Gastrocnemius medialis (tissue), 4 donors: ENCODE results near the gene ARSI. TPM values are rescaled to one million over a fixed set of nuclear protein-coding genes. Genes with fewer than 3 reads are reported as not detected.
A peak's percentile ranks its signal among the peaks of the same experiment; 100 is the strongest.

Experiments
- ATAC-seq, 2 donors: fragments of 150-250 bp; one replicate each; pipeline ENCODE4 v1.9.1; 2016
- DNase-seq, 2 donors: peaks; one replicate each; pipeline ENCODE4 v3.0.0-alpha.2; 2019
- H3K27ac ChIP-seq, 4 donors: fragments of 200-600 bp; sonication (generic); 1 replicate in 1 of 4; 2 replicates in 3 of 4; pipeline ENCODE4 v1.5.1; 2016 to 2018; ENCODE audit warnings: mild to moderate bottlenecking in 2 of 4, moderate library complexity in 1 of 4
- H3K27me3 ChIP-seq, 3 donors: fragments of 200-600 bp; sonication (generic) in 2 of 3; 1 replicate in 1 of 3; 2 replicates in 2 of 3; pipeline versions ENCODE4 v1.5.1 to v1.6.0; 2016 to 2019; ENCODE audit warnings: mild to moderate bottlenecking in 1 of 3, moderate library complexity in 1 of 3
- H3K36me3 ChIP-seq, 2 donors: fragments of 200-600 bp; sonication (generic) in 1 of 2; one replicate each; pipeline ENCODE4 v1.5.1; 2017 to 2018
- H3K4me1 ChIP-seq, 2 donors: fragments of 200-600 bp; sonication (generic) in 1 of 2; one replicate each; pipeline ENCODE4 v1.5.1; 2016 to 2017; ENCODE audit warnings: mild to moderate bottlenecking in 2 of 2
- H3K4me3 ChIP-seq, 4 donors: fragments of 200-600 bp; sonication (generic) in 3 of 4; 1 replicate in 1 of 4; 2 replicates in 3 of 4; pipeline ENCODE4 v1.5.1; 2016 to 2019; ENCODE audit warnings: mild to moderate bottlenecking in 2 of 4
- H3K9me3 ChIP-seq, 3 donors: fragments of 200-600 bp; sonication (generic) in 2 of 3; 1 replicate in 1 of 3; 2 replicates in 2 of 3; pipeline ENCODE4 v1.5.1; 2016 to 2019
- CTCF ChIP-seq, 5 experiments: fragments of 450-650 bp in 3 of 5; fragments of 200-600 bp in 2 of 5; sonication (generic) in 2 of 5; IDR thresholded peaks in 4 of 5; conservative IDR thresholded peaks in 1 of 5; 1 replicate in 4 of 5; 2 replicates in 1 of 5; pipeline ENCODE4 v1.5.1; 2016 to 2019; ENCODE audit warnings: antibody characterized with exemption in 5 of 5, mild to moderate bottlenecking in 3 of 5, moderate library complexity in 3 of 5
- POLR2A ChIP-seq, 2 donors: fragments of 450-650 bp; IDR thresholded peaks; one replicate each; pipeline ENCODE4 v1.6.1; 2017; ENCODE audit warnings: antibody characterized with exemption in 2 of 2, mild to moderate bottlenecking in 2 of 2, moderate library complexity in 2 of 2
- in situ Hi-C, 4 donors: fragments of 200-750 bp; cut with MboI; loops; one replicate each; pipeline versions ENCODE4 v1.15.0 to v1.8.0; 2017; ENCODE audit warnings: low sequenced_read_pairs in 4 of 4
- intact Hi-C: fragments of 100-400 bp; cut with DNase I; formaldehyde crosslinking; loops from one replicate; pipeline ENCODE4 v1.15.1; 2023; ENCODE audit warnings: low total_unique reads
- total RNA-seq, 4 donors: library from RNA; depleted of rRNA; stranded (reverse); fragments of >200 nt; gene quantifications; one replicate each; pipeline versions ENCODE4 v1.1.0 to v1.2.3, GENCODE V29; 2016

ARSI gene
- total RNA-seq, 4 donors from 2014 or later = not detected

- H3K9me3 ChIP-seq = no peaks in the 10 kb centered on the region
- peaks cover 42 to 49% of the 10 kb centered on the region in 2 donors for H3K4me1 ChIP-seq
- TF ChIP-seq POLR2A (IDR thresholded peaks at IDR 0.05) (no peak), CTCF (IDR thresholded peaks at IDR 0.05 in 4 of 5, conservative IDR thresholded peaks at IDR 0.05 in 1 of 5) (no peak)
- intact Hi-C loops = loop anchor here (2.0 to 10.0 kb wide), 2 partner anchors 513 to 791 kb away; partner anchors contain the start of gene PPARGC1B
- in situ Hi-C loops = no loop called here
- ATAC-seq = no peak
- no peak overlapping the region for H3K4me3 ChIP-seq
- no peaks in the 10 kb centered on the region for H3K36me3 ChIP-seq
- H3K27me3 ChIP-seq = no peaks in the 10 kb centered on the region
- no peak for DNase-seq
- H3K27ac ChIP-seq = peak overlapping the region; percentile 91 to 100 (median 100)
Measured at GRCh38 chr5:150247726-150248125, 55.0 kb downstream of the ARSI start.

GRCh38 chr5:150246835-150247234, 55.9 kb downstream of the ARSI start:
- DNase-seq (peak; percentile 92 to 98), ATAC-seq (peak; percentile 73 to 82)
- peak overlapping the region in 1 of 4 donors; percentile 22 for H3K4me3 ChIP-seq
- in situ Hi-C loops (no loop called here), intact Hi-C loops (loop anchor here (2.0 to 10.0 kb wide), 2 partner anchors 512 to 792 kb away; partner anchors contain the start of gene PPARGC1B)
- no peaks in the 10 kb centered on the region for H3K9me3 ChIP-seq
- H3K27ac ChIP-seq = peak overlapping the region; percentile 91 to 100 (median 100)
- TF ChIP-seq CTCF (IDR thresholded peaks at IDR 0.05 in 4 of 5, conservative IDR thresholded peaks at IDR 0.05 in 1 of 5) = no peak
- peak; percentile 78 to 80 for TF ChIP-seq POLR2A (IDR thresholded peaks at IDR 0.05)
- no peaks in the 10 kb centered on the region for H3K27me3 ChIP-seq
- no peaks in the 10 kb centered on the region for H3K36me3 ChIP-seq
- peaks cover 48 to 58% of the 10 kb centered on the region in 2 donors for H3K4me1 ChIP-seq

- in situ Hi-C loops (no loop called here), intact Hi-C loops (loop anchor here (2.0 to 10.0 kb wide), 2 partner anchors 512 to 792 kb away; partner anchors contain the start of gene PPARGC1B)
- Histone ChIP-seq H3K36me3 (no peaks in the 10 kb centered on the region), H3K4me3 (peak overlapping the region in 1 of 4 donors; percentile 22), H3K27me3 (no peaks in the 10 kb centered on the region), H3K4me1 (peaks cover 51 to 62% of the 10 kb centered on the region in 2 donors), H3K9me3 (no peaks in the 10 kb centered on the region), H3K27ac (peak overlapping the region; percentile 91 to 100 (median 100))
- ATAC-seq (peak; percentile 72 to 74), DNase-seq (no peak)
- no peak for TF ChIP-seq CTCF (IDR thresholded peaks at IDR 0.05 in 4 of 5, conservative IDR thresholded peaks at IDR 0.05 in 1 of 5)
- TF ChIP-seq POLR2A (IDR thresholded peaks at IDR 0.05) = no peak
Measured at GRCh38 chr5:150246429-150246828, 56.3 kb downstream of the ARSI start.

Other genes with a start within 250 kb of the ARSI start
- gene CSF1R, start 216.4 kb downstream of the ARSI start, total RNA-seq = 10 to 100 TPM in 2 of 4 donors, 1 to 10 TPM in 2; 7.5 to 17.0 (median 9.8) TPM
- 10 to 100 TPM; 27.9 to 58.4 (median 52.5) TPM for gene PDGFRB, start 147.1 kb downstream of the ARSI start, total RNA-seq
- gene CDX1, start 136.1 kb downstream of the ARSI start, total RNA-seq = 1 to 10 TPM in 1 of 4 donors, not detected in 3; 1.5 TPM
- gene SLC6A7, start 112.8 kb downstream of the ARSI start, total RNA-seq = under 1 TPM in 1 of 4 donors, not detected in 3; 0.07 TPM
- gene CAMK2A, start 13.1 kb downstream of the ARSI start, total RNA-seq = 10 to 100 TPM; 32.0 to 78.1 (median 48.6) TPM
- gene TCOF1, start 54.8 kb upstream of the ARSI start, total RNA-seq = 10 to 100 TPM; 22.1 to 31.7 (median 27.1) TPM
- 100 to 1,000 TPM; 123 to 291 (median 160) TPM for gene CD74, start 110.0 kb upstream of the ARSI start, total RNA-seq
- gene RPS14, start 146.8 kb upstream of the ARSI start, total RNA-seq = 1,000 to 10,000 TPM; 1,865 to 2,215 (median 2,024) TPM
- 10 to 100 TPM; 36.1 to 70.5 (median 50.5) TPM for gene NDST1, start 205.2 kb upstream of the ARSI start, total RNA-seq